K562 (cell line): Measurements from ENCODE around the gene LYPD5. TPM values are rescaled to one million over a fixed set of nuclear protein-coding genes. Genes with fewer than 3 reads are reported as not detected.

Source experiments
- ATF3 ChIP-seq, 2 experiments: fragments of 450-650 bp in 1 of 2; sonication (generic) in 1 of 2; formaldehyde crosslinking in 1 of 2; IDR thresholded peaks in 1 of 2; conservative IDR thresholded peaks in 1 of 2; 2 replicates each; pipeline versions ENCODE4 v1.6.1 to v1.8.1; 2016 to 2023; ENCODE audit warnings: mild to moderate bottlenecking in 2 of 2, moderate library complexity in 2 of 2, inconsistent platforms in 1 of 2, missing genetic modification reagents in 1 of 2
- ELF4 ChIP-seq: fragments of 450-650 bp; formaldehyde crosslinking; IDR thresholded peaks from 2 replicates; pipeline ENCODE4 v1.4.0; 2022; ENCODE audit warnings: missing genetic modification characterization
- FOSL1 ChIP-seq: fragments of 200-800 bp; sonication (Bioruptor generic); conservative IDR thresholded peaks from 2 replicates; pipeline ENCODE4 v1.6.1; 2016; ENCODE audit warnings: missing genetic modification characterization, missing compliant biosample characterization
- FOXK2 ChIP-seq, 2 experiments: fragments of 450-650 bp; IDR thresholded peaks in 1 of 2; conservative IDR thresholded peaks in 1 of 2; 2 replicates each; pipeline ENCODE4 v1.6.1; 2016; ENCODE audit warnings: low read depth in 2 of 2, mild to moderate bottlenecking in 1 of 2
- KLF6 ChIP-seq: fragments of 250-450 bp; sonication (Bioruptor Pico); IDR thresholded peaks from 2 replicates; pipeline ENCODE4 v1.4.0; 2020; ENCODE audit warnings: mild to moderate bottlenecking, moderate library complexity, borderline replicate concordance
- MAFK ChIP-seq: IDR thresholded peaks from 2 replicates; pipeline ENCODE4 v1.6.1; 2011; ENCODE audit warnings: low read length, improper control_type of control experiment
- MAZ ChIP-seq, 2 experiments: fragments of 450-650 bp in 1 of 2; sonication (generic) in 1 of 2; formaldehyde crosslinking; IDR thresholded peaks in 1 of 2; conservative IDR thresholded peaks in 1 of 2; 2 replicates each; pipeline versions ENCODE4 v1.4.0 to v1.5.0; 2020; ENCODE audit warnings: mild to moderate bottlenecking in 1 of 2, missing genetic modification reagents in 1 of 2
- NCOR1 ChIP-seq: fragments of 450-650 bp; IDR thresholded peaks from 2 replicates; pipeline ENCODE4 v1.6.1; 2016; ENCODE audit warnings: mild to moderate bottlenecking, moderate library complexity
- REST ChIP-seq, 2 experiments: fragments of 450-650 bp; formaldehyde crosslinking in 1 of 2; IDR thresholded peaks; 2 replicates each; pipeline versions ENCODE4 v1.4.0 to v1.6.1; 2014 to 2020; ENCODE audit warnings: mild to moderate bottlenecking in 2 of 2, borderline replicate concordance in 1 of 2, low read depth in 1 of 2
- SOX6 ChIP-seq: fragments of 450-650 bp; IDR thresholded peaks from 2 replicates; pipeline ENCODE4 v1.6.1; 2014; ENCODE audit warnings: mild to moderate bottlenecking
- TBL1XR1 ChIP-seq, 2 experiments: IDR thresholded peaks; 2 replicates each; pipeline ENCODE4 v1.6.1; 2012; ENCODE audit warnings: improper control_type of control experiment in 2 of 2, low read length in 2 of 2, mild to moderate bottlenecking in 1 of 2
- THAP12 ChIP-seq: fragments of 250-450 bp; sonication (Bioruptor Pico); IDR thresholded peaks from 2 replicates; pipeline ENCODE4 v1.9.0; 2021; ENCODE audit warnings: mild to moderate bottlenecking, inconsistent platforms
- ZNF316 ChIP-seq: fragments of 450-650 bp; IDR thresholded peaks from 2 replicates; pipeline ENCODE4 v1.6.1; 2016
- ZNF583 ChIP-seq: fragments of 250-450 bp; sonication (Bioruptor Pico); IDR thresholded peaks from 2 replicates; pipeline ENCODE4 v1.4.0; 2020
- ZNF589 ChIP-seq: fragments of 200-800 bp; sonication (Bioruptor generic); IDR thresholded peaks from 2 replicates; pipeline ENCODE4 v1.6.1; 2016; ENCODE audit warnings: low read depth, missing genetic modification characterization, missing compliant biosample characterization
- polyA plus RNA-seq, 8 experiments: library from polyadenylated mRNA; depleted of rRNA in 4 of 8; stranded (reverse) in 5 of 8; unstranded in 3 of 8; fragments of >200 nt; fragmentation: Nextera tagmentation in 2 of 8; fragmentation: Illumina TruSeq in 1 of 8; extraction: Ambion mirVana in 2 of 8; extraction: Trizol in 1 of 8; gene quantifications; 2 replicates each; pipeline versions ENCODE4 v1.2.1 to v1.2.3, GENCODE V29; 2011 to 2014; ENCODE audit warnings: inconsistent platforms in 1 of 8, missing spikeins in 1 of 8
- total RNA-seq, 7 experiments: library from RNA; depleted of rRNA in 6 of 7; stranded (reverse); fragments of >200 nt in 6 of 7; fragmentation: Illumina TruSeq in 2 of 7; extraction: Trizol in 2 of 7; gene quantifications; 2 replicates each; pipeline versions ENCODE4 v1.2.1 to v1.2.3, GENCODE V29; 2011 to 2021; ENCODE audit warnings: low replicate concordance in 1 of 7

The LYPD5 gene
- total and polyA plus RNA-seq, 9 of the 15 experiments (the other 6 are each of a cell fraction or from before 2014, with no cell fraction given): 0.03 to 0.22 (median 0.10) TPM; not detected in 3

GRCh38 chr19:43784241-43784980, 17.8 kb downstream of the LYPD5 start (continued):
- TF ChIP-seq REST (IDR thresholded peaks at IDR 0.05; ENCODE audit: borderline replicate concordance) (peak; percentile 54; the same call in 1 of the 2 replicates), REST (CRISPR knock-in tag; IDR thresholded peaks at IDR 0.05; ENCODE audit: low read depth) (no peak), ZNF589 (CRISPR knock-in tag) (0 out of 2 replicates have a peak, but pooled peaks have one; percentile 13), TBL1XR1 (IDR thresholded peaks at IDR 0.05; ENCODE audit: low read length in 2 of 2) (no peak), FOSL1 (tag) (peak; percentile 98), FOXK2 (conservative IDR thresholded peaks at IDR 0.05 in 1 of 2, IDR thresholded peaks at IDR 0.05 in 1 of 2; ENCODE audit: low read depth in 2 of 2) (no peak), ATF3 (IDR thresholded peaks at IDR 0.05) (peak; percentile 96), ATF3 (CRISPR knock-in tag; conservative IDR thresholded peaks at IDR 0.05) (peak; percentile 53; the same call in 1 of the 2 replicates), MAFK (peak; percentile 51; the same call in 1 of the 2 replicates), THAP12 (CRISPR knock-in tag) (no peak), SOX6 (0 out of 2 replicates have a peak, but pooled peaks have one; percentile 31), MAZ (CRISPR knock-in tag; conservative IDR thresholded peaks at IDR 0.05 in 1 of 2, IDR thresholded peaks at IDR 0.05 in 1 of 2) (peak; percentile 99), KLF6 (CRISPR knock-in tag) (no peak), ELF4 (CRISPR knock-in tag) (no peak), NCOR1 (peak; percentile 50; the same call in 1 of the 2 replicates), ZNF583 (CRISPR knock-in tag) (0 out of 2 replicates have a peak, but pooled peaks have one; percentile 44), ZNF316 (peak; percentile 37; the same call in 1 of the 2 replicates)
